Measurements from ENCODE around the gene AAMDC. TPM values are rescaled to one million over a fixed set of nuclear protein-coding genes. Genes with fewer than 3 reads are reported as not detected.
"Not testable (repeated sequence)": the region's sequence is repeated elsewhere in the genome, so short reads cannot be mapped to it uniquely, and the experiment has no call there.

AAMDC gene
- total RNA-seq, 1 donor from 2014 or later, result 17.8 TPM

DNA sequence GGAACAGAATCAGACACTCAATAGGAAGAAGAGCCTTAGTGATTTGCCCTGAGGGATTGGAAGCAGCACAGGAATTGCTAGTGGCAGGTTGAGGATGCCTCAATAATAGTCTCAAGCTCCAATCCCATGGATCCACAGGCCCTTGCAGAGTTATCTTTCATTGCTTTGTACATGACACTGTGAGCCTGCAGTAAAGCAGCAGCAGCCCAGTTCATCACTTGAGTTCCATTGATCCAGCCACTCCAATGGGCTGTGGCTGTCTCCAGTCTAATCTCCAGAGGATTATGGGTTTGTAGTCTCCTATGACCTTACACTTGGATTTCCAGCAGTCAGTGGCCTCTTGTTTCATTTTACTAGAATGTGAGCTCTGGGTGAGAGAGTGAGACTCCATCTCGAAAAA is 45.4 kb downstream of the AAMDC start:
- Mint-ChIP-seq H3K36me3 (ENCODE audit: low read depth) (peaks cover 11% of the 10 kb centered on the region), H3K27ac (ENCODE audit: unreplicated experiment) (peak overlapping the region; percentile 37), H3K4me3 (no peak overlapping the region), H3K4me1 (no peaks in the 10 kb centered on the region), H3K27me3 (ENCODE audit: low read depth) (no peaks in the 10 kb centered on the region), H3K9me3 (no peaks in the 10 kb centered on the region)
- TF ChIP-seq CTCF (conservative IDR thresholded peaks at IDR 0.05), result no peak
- DNase-seq (ENCODE audit: low read depth, low spot score), result no peak

GRCh38 chr11:77868744-77869143 is 47.8 kb downstream of the AAMDC start:
- TF ChIP-seq CTCF (conservative IDR thresholded peaks at IDR 0.05), result no peak
- Mint-ChIP-seq H3K36me3 (ENCODE audit: low read depth) (peaks cover 11% of the 10 kb centered on the region), H3K9me3 (no peaks in the 10 kb centered on the region), H3K4me1 (no peaks in the 10 kb centered on the region), H3K4me3 (no peak overlapping the region), H3K27me3 (ENCODE audit: low read depth) (no peaks in the 10 kb centered on the region), H3K27ac (ENCODE audit: unreplicated experiment) (no peak overlapping the region)
- DNase-seq (ENCODE audit: low read depth, low spot score), result no peak

DNA sequence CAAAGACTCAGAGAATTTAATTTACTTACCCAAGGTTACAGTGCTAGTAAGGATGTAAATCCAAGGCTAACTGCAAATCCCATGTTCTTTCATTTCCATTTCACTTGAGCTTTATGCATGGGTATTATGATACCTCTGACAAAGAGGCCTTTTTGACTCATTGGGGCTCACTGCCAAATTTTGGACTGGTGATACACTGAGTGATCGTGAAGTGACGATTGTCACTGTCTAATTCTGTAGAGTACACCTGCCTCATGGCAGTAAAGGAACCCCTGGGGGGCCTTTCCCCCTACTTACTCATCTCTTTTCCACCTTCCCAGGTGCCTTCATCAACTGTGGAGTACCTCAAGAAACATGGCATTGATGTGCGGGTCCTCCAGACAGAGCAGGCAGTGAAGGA is 50.9 kb downstream of the AAMDC start:
- DNase-seq (ENCODE audit: low read depth, low spot score), result no peak
- Mint-ChIP-seq H3K9me3 (no peaks in the 10 kb centered on the region), H3K27me3 (ENCODE audit: low read depth) (no peaks in the 10 kb centered on the region), H3K4me1 (no peaks in the 10 kb centered on the region), H3K27ac (ENCODE audit: unreplicated experiment) (no peak overlapping the region), H3K36me3 (ENCODE audit: low read depth) (peaks cover 11% of the 10 kb centered on the region), H3K4me3 (no peak overlapping the region)
- TF ChIP-seq CTCF (conservative IDR thresholded peaks at IDR 0.05), result no peak

DNA sequence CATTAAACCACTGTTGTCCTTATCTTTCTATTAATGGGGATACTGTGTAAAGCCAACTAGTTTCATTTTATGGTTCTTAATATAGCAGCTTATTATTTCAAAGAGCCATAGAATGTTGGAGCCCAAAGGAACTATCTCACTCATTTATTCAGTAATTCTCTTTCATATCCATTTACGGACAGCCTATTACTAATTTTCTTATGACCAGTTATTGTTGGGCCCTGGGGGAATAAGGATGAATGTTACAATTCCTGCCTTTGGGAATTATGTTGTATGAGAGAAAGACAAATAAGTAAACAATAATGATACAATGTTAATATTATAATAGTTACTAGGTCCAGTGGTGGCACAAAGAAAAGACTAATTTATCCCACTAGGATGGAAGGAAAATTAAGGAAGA is 52.4 kb downstream of the AAMDC start:
- no peaks in the 10 kb centered on the region for H3K27me3 Mint-ChIP-seq (ENCODE audit: low read depth)
- H3K4me3 Mint-ChIP-seq, result no peak overlapping the region
- no peak for DNase-seq (ENCODE audit: low read depth, low spot score)
- no peak for TF ChIP-seq CTCF (conservative IDR thresholded peaks at IDR 0.05)
- no peak overlapping the region for H3K27ac Mint-ChIP-seq (ENCODE audit: unreplicated experiment)
- H3K36me3 Mint-ChIP-seq (ENCODE audit: low read depth), result peaks cover 11% of the 10 kb centered on the region
- no peaks in the 10 kb centered on the region for H3K4me1 Mint-ChIP-seq
- no peaks in the 10 kb centered on the region for H3K9me3 Mint-ChIP-seq

GRCh38 chr11:77874206-77874605 is 53.3 kb downstream of the AAMDC start:
- Mint-ChIP-seq H3K4me3 (no peak overlapping the region), H3K4me1 (no peaks in the 10 kb centered on the region), H3K36me3 (ENCODE audit: low read depth) (peaks cover 8% of the 10 kb centered on the region), H3K9me3 (no peaks in the 10 kb centered on the region), H3K27me3 (ENCODE audit: low read depth) (no peaks in the 10 kb centered on the region), H3K27ac (ENCODE audit: unreplicated experiment) (no peak overlapping the region)
- no peak for DNase-seq (ENCODE audit: low read depth, low spot score)
- TF ChIP-seq CTCF (conservative IDR thresholded peaks at IDR 0.05), result no peak

DNA sequence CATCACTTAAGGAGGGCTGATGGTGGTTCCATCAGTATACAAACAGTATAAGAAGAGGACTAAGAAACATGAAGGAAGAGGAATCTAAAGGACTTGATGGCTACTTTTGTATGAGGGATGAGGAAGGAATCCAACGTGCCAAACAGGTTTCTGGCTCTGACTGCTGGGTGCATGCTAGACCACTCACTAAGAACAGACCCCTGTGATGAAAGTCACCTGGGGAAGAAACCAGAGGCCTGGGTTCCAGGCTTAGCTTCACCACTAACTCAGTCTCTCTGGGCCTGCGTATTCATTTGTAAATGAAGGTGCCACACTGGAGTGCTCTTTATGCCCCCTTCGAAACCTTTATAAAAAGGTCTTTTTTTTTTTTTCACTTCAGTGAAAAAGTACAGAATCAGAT is 55.1 kb downstream of the AAMDC start:
- Mint-ChIP-seq H3K9me3 (no peaks in the 10 kb centered on the region), H3K4me1 (no peaks in the 10 kb centered on the region), H3K27ac (ENCODE audit: unreplicated experiment) (peak overlapping the region; percentile 27), H3K27me3 (ENCODE audit: low read depth) (no peaks in the 10 kb centered on the region), H3K4me3 (no peak overlapping the region), H3K36me3 (ENCODE audit: low read depth) (no peaks in the 10 kb centered on the region)
- no peak for DNase-seq (ENCODE audit: low read depth, low spot score)
- TF ChIP-seq CTCF (conservative IDR thresholded peaks at IDR 0.05), result no peak

DNA sequence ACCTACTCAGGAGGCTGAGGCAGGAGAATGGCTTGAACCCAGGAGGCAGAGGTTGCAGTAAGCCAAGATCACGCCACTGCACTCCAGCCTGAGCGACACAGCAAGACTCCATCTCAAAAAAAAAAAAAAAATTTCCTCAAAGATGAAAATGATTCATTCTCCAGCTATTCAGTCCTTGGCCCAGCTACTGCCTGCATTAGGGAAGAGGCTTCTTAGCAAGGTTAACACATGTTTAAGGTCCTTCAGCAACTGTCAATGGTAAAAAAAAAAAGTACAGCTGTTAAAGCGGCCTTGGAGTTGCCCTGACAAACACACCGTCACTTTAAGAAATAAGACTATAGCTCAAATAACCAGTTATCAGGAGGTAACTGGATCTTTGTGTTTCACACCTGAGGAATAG is 57.3 kb downstream of the AAMDC start:
- not testable (repeated sequence) for H3K4me3 Mint-ChIP-seq; DNase-seq (ENCODE audit: low read depth, low spot score); H3K4me1 Mint-ChIP-seq; H3K27me3 Mint-ChIP-seq (ENCODE audit: low read depth); H3K27ac Mint-ChIP-seq (ENCODE audit: unreplicated experiment); H3K36me3 Mint-ChIP-seq (ENCODE audit: low read depth); H3K9me3 Mint-ChIP-seq
